ENCODE measurements around the gene CFH.
"Not testable (repeated sequence)": the region's sequence is repeated elsewhere in the genome, so short reads cannot be mapped to it uniquely, and the experiment has no call there.

CFH gene

DNA sequence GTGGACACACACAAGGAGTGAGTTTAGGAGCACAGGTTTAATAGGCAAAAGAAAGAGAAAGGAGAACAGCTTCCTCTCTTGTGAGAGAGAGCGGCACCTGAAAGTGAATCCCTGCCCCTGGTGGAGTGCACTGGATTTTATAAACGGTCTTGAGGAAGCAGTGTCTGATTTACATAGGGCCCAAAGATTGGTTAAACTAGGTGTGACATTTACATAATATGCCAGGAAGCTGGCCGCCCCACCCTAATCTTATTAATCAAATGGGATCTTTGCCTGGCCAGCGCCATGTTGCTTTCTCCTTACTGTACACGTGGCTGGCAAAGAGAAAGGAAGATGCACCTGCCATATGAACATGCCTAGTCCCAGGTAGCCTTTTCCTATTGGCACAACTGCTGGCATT is 38.7 kb downstream of the CFH start:
- no peak overlapping the region for H3K27ac Mint-ChIP-seq

GRCh38 chr1:196698993-196699392 is 47.1 kb downstream of the CFH start:
- peaks cover 10% of the 10 kb centered on the region for H3K9me3 Mint-ChIP-seq
- no peak overlapping the region for H3K27ac Mint-ChIP-seq
- H3K36me3 Mint-ChIP-seq, result peaks cover 1% of the 10 kb centered on the region
- peaks cover 4% of the 10 kb centered on the region for H3K27me3 Mint-ChIP-seq
- no peaks in the 10 kb centered on the region for H3K4me1 Mint-ChIP-seq
- H3K4me3 Mint-ChIP-seq, result no peak overlapping the region

More for the DNA sequence above, 38.7 kb downstream of the CFH start:
- Mint-ChIP-seq H3K36me3 (no peaks in the 10 kb centered on the region), H3K4me3 (no peak overlapping the region), H3K4me1 (no peaks in the 10 kb centered on the region), H3K9me3 (peaks cover 3% of the 10 kb centered on the region), H3K27me3 (no peaks in the 10 kb centered on the region)

- Mint-ChIP-seq H3K4me1 (no peaks in the 10 kb centered on the region), H3K36me3 (no peaks in the 10 kb centered on the region), H3K4me3 (no peak overlapping the region), H3K27me3 (peaks cover under 1% of the 10 kb centered on the region), H3K27ac (no peak overlapping the region), H3K9me3 (peaks cover 6% of the 10 kb centered on the region)
Observed at GRCh38 chr1:196701144-196701543, 49.3 kb downstream of the CFH start.

DNA sequence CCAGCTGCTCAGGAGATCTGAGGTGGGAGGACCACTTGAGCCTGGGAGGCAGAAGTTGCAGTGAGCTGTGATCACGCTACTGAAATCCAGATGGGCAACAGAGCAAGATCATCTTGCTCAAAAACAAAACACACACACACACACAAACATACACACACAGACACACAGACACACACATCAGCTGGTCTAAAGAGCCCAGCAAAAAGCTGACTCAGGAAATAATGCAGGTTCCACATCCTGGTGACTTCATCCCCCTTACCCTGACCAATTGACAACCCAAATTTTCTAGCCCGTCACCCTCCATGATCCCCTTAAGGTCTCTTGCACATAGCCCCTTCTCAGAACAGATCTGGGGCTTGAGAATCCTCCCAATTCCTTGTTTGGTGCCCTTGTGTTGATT is 58.0 kb downstream of the CFH start:
- H3K27ac Mint-ChIP-seq, H3K4me3 Mint-ChIP-seq, H3K9me3 Mint-ChIP-seq, H3K36me3 Mint-ChIP-seq, H3K4me1 Mint-ChIP-seq, H3K27me3 Mint-ChIP-seq: not testable (repeated sequence)

DNA sequence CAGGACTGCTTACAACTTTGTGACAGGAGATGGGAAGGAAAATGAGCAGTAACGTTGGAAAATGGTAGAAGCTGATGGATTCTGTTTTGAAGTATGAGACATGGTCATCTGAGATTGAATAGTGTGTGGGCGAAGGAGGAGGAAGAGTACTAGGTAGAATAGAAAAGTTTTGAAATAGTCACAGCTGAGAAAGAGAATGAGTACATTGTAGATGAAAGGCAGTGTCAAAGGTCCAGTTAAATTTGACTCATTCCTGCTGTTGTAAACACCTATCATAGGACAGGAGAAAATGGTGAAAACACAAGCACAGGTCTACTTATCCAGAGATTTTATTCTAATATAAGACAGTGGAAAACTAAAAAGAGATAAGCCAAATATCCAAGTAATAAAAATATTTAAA is 66.0 kb downstream of the CFH start:
- Mint-ChIP-seq H3K27ac (no peak overlapping the region), H3K36me3 (no peaks in the 10 kb centered on the region), H3K27me3 (no peaks in the 10 kb centered on the region), H3K4me3 (no peak overlapping the region), H3K9me3 (no peaks in the 10 kb centered on the region), H3K4me1 (no peaks in the 10 kb centered on the region)

GRCh38 chr1:196723325-196724185 is 71.7 kb downstream of the CFH start:
- no peak overlapping the region for H3K4me3 Mint-ChIP-seq
- H3K4me1 Mint-ChIP-seq, result no peaks in the 10 kb centered on the region
- H3K36me3 Mint-ChIP-seq, result no peaks in the 10 kb centered on the region
- no peak overlapping the region for H3K27ac Mint-ChIP-seq
- no peaks in the 10 kb centered on the region for H3K27me3 Mint-ChIP-seq
- H3K9me3 Mint-ChIP-seq, result no peaks in the 10 kb centered on the region

GRCh38 chr1:196732526-196732925 is 80.7 kb downstream of the CFH start:
- Mint-ChIP-seq H3K27ac (no peak overlapping the region), H3K27me3 (no peaks in the 10 kb centered on the region), H3K9me3 (no peaks in the 10 kb centered on the region), H3K36me3 (no peaks in the 10 kb centered on the region), H3K4me1 (no peaks in the 10 kb centered on the region), H3K4me3 (no peak overlapping the region)

GRCh38 chr1:196733091-196733970 is 81.5 kb downstream of the CFH start:
- H3K27me3 Mint-ChIP-seq, result no peaks in the 10 kb centered on the region
- no peaks in the 10 kb centered on the region for H3K4me1 Mint-ChIP-seq
- H3K4me3 Mint-ChIP-seq, result no peak overlapping the region
- no peaks in the 10 kb centered on the region for H3K36me3 Mint-ChIP-seq
- no peak overlapping the region for H3K27ac Mint-ChIP-seq
- no peaks in the 10 kb centered on the region for H3K9me3 Mint-ChIP-seq

- no peaks in the 10 kb centered on the region for H3K4me1 Mint-ChIP-seq
- no peak overlapping the region for H3K4me3 Mint-ChIP-seq
- no peaks in the 10 kb centered on the region for H3K27me3 Mint-ChIP-seq
- H3K36me3 Mint-ChIP-seq, result no peaks in the 10 kb centered on the region
- no peaks in the 10 kb centered on the region for H3K9me3 Mint-ChIP-seq
- no peak overlapping the region for H3K27ac Mint-ChIP-seq
Observed at GRCh38 chr1:196734006-196734405, 82.2 kb downstream of the CFH start.

DNA sequence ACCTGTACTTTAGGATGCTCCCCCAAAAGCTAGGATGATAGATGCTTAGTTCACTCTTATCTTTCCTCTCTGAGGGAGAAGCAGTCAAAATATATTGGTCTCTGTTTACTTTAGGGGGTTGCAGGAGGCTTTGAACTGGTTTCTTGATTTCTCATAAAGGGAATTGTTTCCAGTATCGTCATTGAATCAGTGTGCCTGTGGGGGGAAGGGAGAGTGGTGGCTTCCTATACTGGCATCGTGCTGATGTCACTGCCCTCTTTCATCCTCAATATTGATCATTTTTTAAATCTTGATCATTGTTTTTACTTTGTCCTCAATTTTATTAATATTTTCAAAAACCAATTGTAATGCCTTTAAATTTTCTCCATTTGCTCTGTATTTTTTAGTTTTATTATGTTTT is 82.6 kb downstream of the CFH start:
- Mint-ChIP-seq H3K27ac (no peak overlapping the region), H3K4me3 (no peak overlapping the region), H3K4me1 (no peaks in the 10 kb centered on the region), H3K9me3 (peaks cover 3% of the 10 kb centered on the region), H3K36me3 (no peaks in the 10 kb centered on the region), H3K27me3 (no peaks in the 10 kb centered on the region)

GRCh38 chr1:196738730-196739129 is 86.9 kb downstream of the CFH start:
- Mint-ChIP-seq H3K4me1 (no peaks in the 10 kb centered on the region), H3K27ac (no peak overlapping the region), H3K36me3 (no peaks in the 10 kb centered on the region), H3K27me3 (no peaks in the 10 kb centered on the region), H3K9me3 (peaks cover 14% of the 10 kb centered on the region), H3K4me3 (no peak overlapping the region)

GRCh38 chr1:196743244-196743643 is 91.4 kb downstream of the CFH start:
- H3K4me1 Mint-ChIP-seq, H3K27me3 Mint-ChIP-seq, H3K27ac Mint-ChIP-seq, H3K4me3 Mint-ChIP-seq, H3K36me3 Mint-ChIP-seq: not testable (repeated sequence)
- H3K9me3 Mint-ChIP-seq, result peaks cover 14% of the 10 kb centered on the region

GRCh38 chr1:196765019-196765740 is 113.3 kb downstream of the CFH start:
- H3K36me3 Mint-ChIP-seq, H3K27ac Mint-ChIP-seq, H3K27me3 Mint-ChIP-seq, H3K4me3 Mint-ChIP-seq, H3K4me1 Mint-ChIP-seq, H3K9me3 Mint-ChIP-seq: not testable (repeated sequence)

DNA sequence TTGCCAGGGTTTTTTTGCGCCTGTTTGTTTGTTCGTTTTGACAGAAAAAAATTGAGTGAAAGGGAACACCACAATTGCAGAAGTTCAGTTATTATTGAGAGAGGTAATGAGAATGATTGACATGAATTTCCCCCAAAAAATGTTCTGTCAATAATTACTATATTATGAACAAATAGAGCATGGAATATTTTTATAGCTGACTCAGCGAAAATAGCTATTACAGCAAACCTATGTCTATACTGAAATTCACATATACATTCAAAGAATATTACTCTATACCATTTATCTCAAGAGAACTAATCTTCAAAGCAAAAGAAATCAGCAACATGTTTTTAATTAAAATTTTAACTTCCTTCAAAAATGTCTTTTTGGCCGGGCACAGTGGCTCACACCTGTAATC is 118.0 kb downstream of the CFH start:
- not testable (repeated sequence) for H3K27ac Mint-ChIP-seq, H3K36me3 Mint-ChIP-seq, H3K4me1 Mint-ChIP-seq, H3K9me3 Mint-ChIP-seq, H3K27me3 Mint-ChIP-seq, H3K4me3 Mint-ChIP-seq

DNA sequence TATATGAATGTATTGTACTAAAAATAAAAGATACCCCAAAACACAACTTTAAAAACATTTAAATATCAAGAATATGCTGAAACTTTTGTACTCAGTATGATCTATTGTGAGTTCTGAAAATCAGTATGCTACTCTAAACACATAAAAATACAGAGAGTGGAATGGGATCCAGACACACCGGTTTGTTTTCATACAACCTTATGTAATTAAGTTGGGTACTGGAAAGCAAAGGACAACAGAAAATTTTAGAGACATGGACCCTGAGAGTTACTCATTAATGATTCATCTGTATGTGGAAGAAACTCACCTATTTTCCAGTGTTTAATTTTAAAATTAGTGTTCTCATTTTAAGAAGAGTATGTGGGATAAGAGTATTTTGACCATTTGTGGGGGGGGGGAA is 121.9 kb downstream of the CFH start:
- H3K4me1 Mint-ChIP-seq, result no peaks in the 10 kb centered on the region
- H3K36me3 Mint-ChIP-seq, result no peaks in the 10 kb centered on the region
- no peak overlapping the region for H3K4me3 Mint-ChIP-seq
- H3K9me3 Mint-ChIP-seq, result no peaks in the 10 kb centered on the region
- H3K27ac Mint-ChIP-seq, result no peak overlapping the region
- no peaks in the 10 kb centered on the region for H3K27me3 Mint-ChIP-seq

DNA sequence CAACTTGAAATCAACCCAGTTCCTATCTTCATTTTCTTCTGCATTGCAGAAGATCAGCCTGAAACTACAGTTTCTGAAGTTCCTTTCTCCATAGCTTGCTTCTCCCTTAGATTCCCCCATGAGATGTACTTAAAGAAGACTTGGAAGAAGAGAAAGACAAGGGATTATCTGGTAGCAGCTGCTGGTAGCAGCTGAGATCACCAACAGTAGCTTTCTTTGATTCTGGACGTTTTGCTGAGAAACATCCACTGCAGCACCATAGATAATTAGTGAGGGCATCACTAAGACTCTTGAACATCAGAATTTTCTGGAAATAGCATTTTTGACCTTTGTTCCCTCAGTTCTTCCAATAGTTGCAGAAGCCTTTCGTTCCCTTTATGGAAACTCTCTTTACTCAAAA is 122.3 kb downstream of the CFH start:
- H3K36me3 Mint-ChIP-seq, result no peaks in the 10 kb centered on the region
- no peaks in the 10 kb centered on the region for H3K9me3 Mint-ChIP-seq
- no peak overlapping the region for H3K4me3 Mint-ChIP-seq
- no peaks in the 10 kb centered on the region for H3K27me3 Mint-ChIP-seq
- no peak overlapping the region for H3K27ac Mint-ChIP-seq
- no peaks in the 10 kb centered on the region for H3K4me1 Mint-ChIP-seq
